Erythroblast (primary cell): Measurements from ENCODE around the gene TENM4.

Source experiments
- DNase-seq, 2 experiments: peaks; one replicate each; lab custom pipeline; 2025; lab: John Stamatoyannopoulos, UW
- GATA1 ChIP-seq: IDR thresholded peaks from 2 replicates; pipeline ENCODE4 v1.6.1; 2011; ENCODE audit warnings: low read depth, mild to moderate bottlenecking, control low read depth, low read length, moderate library complexity
- POLR2A ChIP-seq: IDR thresholded peaks from 2 replicates; pipeline ENCODE4 v1.6.1; 2011; ENCODE audit warnings: mild to moderate bottlenecking, low read length

TENM4 gene

DNA sequence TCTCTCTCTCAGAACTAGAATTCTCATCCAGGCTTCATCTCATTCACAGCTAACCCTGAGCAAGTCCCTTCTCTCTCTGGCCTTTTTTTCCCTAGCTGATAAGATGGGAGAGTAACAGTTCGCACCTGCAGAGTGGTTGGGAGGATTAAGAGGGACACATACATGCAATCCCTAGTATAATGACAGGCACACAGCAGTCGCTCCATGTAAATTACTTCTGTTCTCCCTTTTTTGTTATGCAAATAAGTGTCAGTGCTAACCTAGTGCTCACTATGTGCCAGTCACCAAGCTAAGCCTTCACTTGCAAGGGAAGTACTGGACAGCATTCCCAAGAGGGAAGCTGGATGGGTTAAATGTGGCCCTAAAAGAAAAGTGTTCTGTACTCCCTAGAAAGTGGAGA is 63.4 kb downstream of the TENM4 start:
- DNase-seq, result no peak
- TF ChIP-seq GATA1 (no peak), POLR2A (no peak)

DNA sequence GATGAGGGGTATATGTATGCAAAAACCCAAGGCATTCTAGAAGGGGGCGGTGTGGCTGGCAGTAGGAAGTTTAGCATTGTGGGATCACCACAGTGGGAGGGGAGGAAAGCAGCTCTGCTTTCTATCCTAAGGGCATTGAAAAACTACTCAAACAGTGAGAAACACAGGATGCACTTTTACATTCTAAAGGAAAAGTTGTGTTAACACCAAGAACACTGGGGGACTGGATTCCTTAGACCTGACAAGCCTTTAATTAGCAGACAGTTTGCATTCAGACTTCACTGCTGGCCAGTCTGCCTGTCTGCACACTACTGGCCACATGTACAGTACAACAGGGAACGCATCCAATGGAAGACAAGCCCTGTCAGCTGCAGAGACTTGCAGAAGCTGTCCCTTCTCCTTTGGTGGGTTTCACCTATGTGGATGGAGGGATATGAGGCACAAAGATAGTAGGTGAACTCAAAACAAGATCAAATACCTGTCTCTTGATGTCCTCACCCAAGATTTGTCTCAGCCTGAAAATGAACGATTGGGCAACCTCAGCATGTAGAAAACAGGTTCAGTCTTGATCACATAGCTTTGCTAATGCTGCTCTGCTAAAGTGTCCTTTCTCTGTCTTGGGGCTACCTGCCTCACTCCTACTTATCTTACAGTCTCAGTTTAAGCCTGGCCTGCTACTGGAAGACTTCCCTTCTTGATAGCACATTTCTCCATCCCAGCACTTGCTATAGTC is 64.8 kb downstream of the TENM4 start:
- TF ChIP-seq POLR2A (no peak), GATA1 (no peak)
- no peak for DNase-seq

DNA sequence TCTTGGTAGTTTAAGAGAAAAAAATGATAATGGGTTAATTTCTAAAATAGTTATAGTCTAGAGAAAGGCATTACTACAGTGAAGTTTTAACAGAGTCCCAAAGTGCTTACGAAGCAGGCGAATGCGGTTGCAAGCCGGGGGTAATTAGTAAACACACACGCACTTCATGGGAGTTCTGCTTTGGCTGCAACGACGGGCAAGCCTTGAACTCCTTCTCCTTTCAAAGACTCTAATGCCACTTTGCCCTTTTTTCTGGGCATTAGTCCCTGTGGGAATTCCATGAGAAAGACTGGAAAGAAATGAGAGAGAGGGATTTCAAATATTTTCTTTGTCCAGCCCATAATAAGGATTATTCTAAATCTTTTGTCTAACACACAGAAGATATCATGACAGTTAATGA is 66.1 kb downstream of the TENM4 start:
- no peak for DNase-seq
- TF ChIP-seq POLR2A, result no peak
- TF ChIP-seq GATA1, result no peak

DNA sequence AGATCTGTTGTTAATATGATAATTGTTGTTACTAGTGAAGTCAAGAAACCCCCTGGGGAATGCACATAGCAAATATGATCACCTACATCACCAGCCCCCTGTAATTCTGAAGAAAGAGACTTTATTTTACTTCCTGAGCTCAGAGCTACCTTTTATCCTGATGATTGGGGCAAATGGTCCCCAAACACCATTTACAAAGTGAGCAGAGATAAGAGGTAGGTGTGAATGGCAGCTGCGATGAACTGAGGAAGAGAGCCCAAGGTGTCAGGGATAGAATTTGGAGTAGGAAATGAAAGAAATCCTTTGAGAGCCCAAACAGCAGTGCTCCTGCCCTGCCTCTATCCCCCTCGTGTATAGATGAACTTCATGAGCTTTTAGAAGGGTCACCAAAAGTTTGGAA is 69.1 kb downstream of the TENM4 start:
- no peak for TF ChIP-seq GATA1
- TF ChIP-seq POLR2A, result no peak

DNA sequence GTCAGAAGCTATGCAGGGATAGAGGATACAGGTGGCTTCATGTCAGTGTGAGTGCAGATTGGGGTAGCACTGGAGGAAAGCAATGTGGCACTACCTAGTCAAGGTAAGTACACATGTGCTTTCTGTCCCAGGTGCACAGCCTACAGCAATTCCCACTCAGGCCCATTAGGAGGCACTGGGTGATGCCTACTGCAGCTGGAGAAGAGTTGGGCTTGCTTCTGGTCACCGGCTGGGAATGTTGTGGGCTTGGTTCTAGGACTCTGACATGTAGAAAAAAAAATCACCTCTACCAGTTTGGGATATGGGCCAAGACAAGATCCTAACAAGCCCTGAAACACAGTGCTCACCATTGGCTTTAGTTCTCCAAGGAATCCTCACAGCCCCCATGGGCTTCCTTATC is 69.7 kb downstream of the TENM4 start:
- TF ChIP-seq GATA1, result no peak
- TF ChIP-seq POLR2A, result no peak

More for the DNA sequence above, 69.1 kb downstream of the TENM4 start:
- no peak for DNase-seq

DNA sequence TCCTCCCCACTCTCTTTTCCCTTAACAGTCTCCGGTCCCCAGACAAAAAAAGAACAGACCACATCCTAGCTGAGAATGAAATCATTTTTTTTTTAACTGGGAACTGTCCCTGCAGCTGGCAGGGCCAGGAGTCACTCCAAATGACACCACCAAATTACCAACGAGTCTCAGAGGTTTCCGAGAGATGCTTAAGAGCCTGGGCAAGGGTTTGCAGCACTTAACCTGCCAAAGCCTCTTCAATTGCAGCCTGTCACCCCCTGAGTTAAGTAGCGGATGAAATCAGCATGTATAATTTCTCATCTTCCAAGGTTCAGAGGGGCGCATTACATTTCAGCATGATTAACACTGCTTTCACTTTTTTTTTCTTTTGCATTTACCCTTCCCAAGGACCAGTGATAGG is 71.8 kb downstream of the TENM4 start:
- no peak for DNase-seq
- no peak for TF ChIP-seq POLR2A
- TF ChIP-seq GATA1, result no peak

More for the DNA sequence above, 69.7 kb downstream of the TENM4 start:
- no peak for DNase-seq

DNA sequence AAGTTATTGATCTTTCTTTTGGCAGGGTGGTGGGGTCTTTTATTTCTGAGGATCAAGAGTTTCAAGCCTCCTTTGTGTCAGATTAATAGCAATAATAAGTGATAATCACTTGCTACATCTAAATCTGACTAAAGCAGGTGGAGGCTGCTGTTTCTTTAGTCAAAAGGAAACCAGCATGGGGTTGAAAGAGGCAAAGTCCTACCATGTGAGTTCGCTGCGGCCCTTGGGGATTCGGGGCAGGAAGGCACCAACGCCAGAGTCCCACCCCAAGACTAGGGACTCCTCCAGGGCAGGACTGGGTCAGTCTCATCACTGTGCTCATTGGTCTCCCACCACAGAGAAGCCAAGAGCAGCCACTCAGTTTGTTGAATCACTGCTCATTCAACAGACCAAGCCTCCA is 73.0 kb downstream of the TENM4 start:
- no peak for DNase-seq
- TF ChIP-seq POLR2A, result no peak
- TF ChIP-seq GATA1, result no peak

DNA sequence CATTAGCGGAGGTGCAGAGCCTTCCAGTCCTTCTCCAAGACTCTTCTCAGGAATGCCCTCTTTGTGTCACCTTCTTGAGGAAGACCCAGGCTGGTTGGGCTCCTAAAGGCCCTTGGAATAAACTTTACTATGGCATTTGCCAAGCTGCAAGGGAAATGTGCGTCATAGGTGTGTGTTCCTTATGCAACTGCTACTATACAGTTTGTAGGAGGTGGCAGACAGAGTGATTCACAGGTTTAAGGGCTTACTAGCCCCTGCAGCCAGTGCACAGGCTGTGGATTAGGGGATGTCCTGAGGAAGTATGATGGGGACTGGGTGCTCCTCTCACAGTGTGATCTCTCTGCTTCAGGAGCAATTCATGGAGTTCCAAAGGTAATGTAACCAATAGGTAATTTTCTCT is 74.6 kb downstream of the TENM4 start:
- DNase-seq, result no peak
- TF ChIP-seq POLR2A (no peak), GATA1 (no peak)

DNA sequence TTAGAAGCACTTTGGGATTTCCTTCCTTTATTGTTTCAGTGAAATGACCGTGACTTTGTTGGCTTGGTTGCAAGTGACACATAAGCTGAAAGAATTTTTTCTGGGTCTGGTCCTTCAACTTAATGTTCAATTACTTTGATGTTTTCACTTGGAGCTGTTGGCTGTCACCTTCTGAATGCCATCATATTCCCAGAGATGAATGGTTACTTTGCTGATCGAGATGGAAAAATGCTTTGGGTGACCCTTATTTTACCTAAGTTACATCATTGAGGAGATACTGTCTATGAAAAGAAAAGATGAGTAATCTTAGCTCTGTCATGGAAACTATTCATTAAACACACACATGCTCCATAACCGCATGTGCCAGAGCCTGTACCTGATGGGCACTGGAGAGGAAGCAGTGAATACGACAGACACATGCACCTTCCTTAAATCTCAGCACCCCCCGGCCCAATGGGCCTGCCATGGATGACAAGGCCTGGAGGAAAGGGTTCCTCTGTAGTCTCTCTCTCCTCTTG is 76.9 kb downstream of the TENM4 start:
- no peak for TF ChIP-seq GATA1
- DNase-seq, result no peak

DNA sequence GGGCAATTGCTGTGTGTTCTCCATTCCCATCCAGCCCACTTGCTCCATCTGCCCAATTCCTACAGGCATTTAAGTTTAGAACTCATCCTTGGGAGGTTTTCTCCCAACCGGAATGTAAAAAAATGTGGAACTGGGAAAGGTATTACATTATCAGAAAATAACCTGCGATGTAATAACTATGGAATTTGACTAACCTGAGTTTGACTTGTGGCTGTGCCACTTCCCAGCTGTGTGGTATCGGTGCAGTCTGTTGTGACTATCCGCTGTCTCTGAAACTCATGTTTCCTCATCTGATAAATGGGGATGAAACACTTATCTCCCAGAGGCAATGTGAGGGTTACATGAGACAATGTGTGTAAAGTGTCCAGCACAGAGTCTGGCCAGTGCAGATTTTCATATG is 77.6 kb downstream of the TENM4 start:
- no peak for DNase-seq
- TF ChIP-seq GATA1 (no peak), POLR2A (no peak)

DNA sequence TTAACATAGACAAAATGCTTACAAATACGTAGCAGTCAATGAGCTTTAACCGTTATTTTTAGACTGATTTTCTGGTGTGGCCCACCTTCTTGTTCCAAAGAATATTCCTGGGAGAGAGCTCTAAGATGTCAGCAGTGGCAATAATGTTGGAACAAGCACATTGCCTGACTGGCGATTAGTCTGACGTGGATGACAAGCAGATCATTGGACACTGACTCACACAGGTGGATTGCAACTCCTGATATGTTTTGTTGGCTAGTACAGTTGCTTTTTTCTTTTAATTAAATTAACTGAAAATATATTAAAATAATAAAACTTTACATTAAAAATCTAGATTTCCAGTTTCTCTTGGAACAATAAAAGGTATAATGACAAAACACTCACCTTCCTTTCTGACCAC is 78.0 kb downstream of the TENM4 start:
- TF ChIP-seq POLR2A (no peak), GATA1 (no peak)
- DNase-seq, result no peak

DNA sequence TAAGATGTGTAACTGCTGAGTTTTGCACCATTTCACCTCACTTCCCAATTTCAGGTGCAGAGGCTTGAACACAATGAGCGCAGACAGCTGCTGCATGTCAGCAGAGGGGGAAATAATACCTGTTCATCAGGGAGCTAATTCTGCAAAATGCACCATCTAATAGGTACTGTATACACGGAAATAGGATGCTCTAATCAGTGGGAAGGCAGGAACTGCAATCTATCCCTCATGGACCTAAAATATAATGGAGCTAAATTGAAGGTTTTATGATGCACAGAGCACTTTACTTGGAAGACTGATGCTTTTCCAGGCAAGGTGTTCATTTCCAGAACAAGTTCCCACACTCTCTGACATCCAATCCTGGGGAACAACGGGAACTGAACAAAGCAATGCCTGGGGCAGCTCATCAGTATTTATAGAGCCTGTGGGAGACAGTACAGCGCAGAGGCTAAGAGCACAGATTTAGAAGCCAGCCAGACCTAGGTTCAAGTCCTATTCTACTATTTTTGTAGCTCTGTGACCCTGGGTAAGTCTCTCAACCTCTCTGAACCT is 78.5 kb downstream of the TENM4 start:
- DNase-seq, result no peak
- no peak for TF ChIP-seq GATA1
- TF ChIP-seq POLR2A, result no peak

DNA sequence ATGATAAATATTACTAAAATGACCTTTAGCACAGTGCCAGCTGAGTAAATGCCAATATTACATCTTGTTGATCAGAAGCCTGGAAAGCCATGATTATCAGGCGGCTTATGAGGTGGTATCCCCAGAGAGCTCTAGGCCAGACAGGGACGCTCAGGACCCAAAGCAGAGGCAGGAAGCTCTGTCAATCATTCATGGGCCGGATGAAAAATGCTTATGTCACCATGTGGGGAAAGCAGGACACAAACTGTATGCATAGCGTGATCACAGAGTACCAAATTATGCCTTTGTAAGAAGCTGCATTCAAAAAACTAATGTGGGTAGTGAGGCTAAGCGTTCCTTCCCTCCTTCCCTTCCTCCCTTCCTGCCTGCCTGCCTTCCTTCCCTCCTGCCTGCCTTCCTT is 82.6 kb downstream of the TENM4 start:
- DNase-seq, result no peak
- TF ChIP-seq GATA1 (no peak), POLR2A (no peak)

DNA sequence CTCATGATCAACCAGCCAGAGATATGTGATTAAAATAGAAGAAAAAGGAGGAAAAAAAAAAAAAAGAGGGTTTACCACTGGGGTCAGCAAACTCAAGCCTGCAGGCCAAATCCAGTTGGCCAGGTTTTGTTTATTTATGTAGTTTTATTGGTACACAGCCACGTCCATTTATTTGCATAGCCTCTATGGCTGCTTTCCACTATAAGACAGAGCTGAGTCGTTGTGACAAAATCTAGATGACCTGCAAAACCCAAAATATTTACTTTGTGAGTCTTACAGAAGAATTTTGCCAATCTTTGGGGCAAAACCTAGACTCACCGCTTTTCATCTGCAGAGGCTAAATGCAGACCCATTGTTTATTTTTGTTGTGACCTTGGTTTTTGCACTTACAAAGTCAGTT is 87.1 kb downstream of the TENM4 start:
- DNase-seq, result no peak
- TF ChIP-seq POLR2A, result no peak
- no peak for TF ChIP-seq GATA1

DNA sequence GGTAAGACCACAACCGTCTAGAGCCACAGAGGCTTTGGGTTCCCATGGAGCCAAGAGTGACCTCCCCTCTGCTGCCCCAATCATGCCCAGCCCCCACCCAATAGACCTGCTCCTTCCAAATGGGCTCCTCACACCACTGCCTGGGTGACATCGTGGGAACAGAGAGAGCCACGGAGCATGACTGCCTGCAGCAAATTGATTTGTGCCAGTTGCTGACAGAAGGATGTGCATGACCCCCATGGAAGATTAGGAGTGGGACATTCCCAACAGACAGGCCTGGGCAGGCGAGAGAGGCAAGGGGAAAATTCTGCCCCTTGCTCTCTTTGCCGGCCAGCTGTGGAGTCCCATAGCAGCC is 88.5 kb downstream of the TENM4 start:
- no peak for DNase-seq
- TF ChIP-seq POLR2A (no peak), GATA1 (no peak)
